ENCODE data around the gene ZNHIT2.

Gene ZNHIT2

GRCh38 chr11:65118097-65118837, 766 bp upstream of the ZNHIT2 start:
- no peak for DNase-seq

- DNase-seq = no peak
Measured at GRCh38 chr11:65116370-65117205, 913 bp downstream of the ZNHIT2 start.

- DNase-seq = no peak
Measured at GRCh38 chr11:65115361-65116082, 2.0 kb downstream of the ZNHIT2 start.

GRCh38 chr11:65114538-65115171, 2.8 kb downstream of the ZNHIT2 start:
- no peak for DNase-seq

- no peak for DNase-seq
Measured at GRCh38 chr11:65113839-65114238, 3.7 kb downstream of the ZNHIT2 start.

GRCh38 chr11:65113361-65113756, 4.1 kb downstream of the ZNHIT2 start:
- no peak for DNase-seq

GRCh38 chr11:65112546-65113360, 4.7 kb downstream of the ZNHIT2 start:
- no peak for DNase-seq

GRCh38 chr11:65111744-65112545, 5.6 kb downstream of the ZNHIT2 start, which contains the start of gene TM7SF2:
Gene TM7SF2, plus strand, starts transcription at chr11:65111872. Its CDS starts 144 bp downstream, at chr11:65112016.
- DNase-seq = peak; percentile 68 to 92

GRCh38 chr11:65111159-65111743, 6.2 kb downstream of the ZNHIT2 start:
- no peak for DNase-seq

GRCh38 chr11:65110354-65110861, 7.1 kb downstream of the ZNHIT2 start:
- peak in 1 of 2 experiments; percentile 53 for DNase-seq

GRCh38 chr11:65109231-65110198, 8.0 kb downstream of the ZNHIT2 start:
- DNase-seq = no peak

GRCh38 chr11:65108469-65109123, 8.9 kb downstream of the ZNHIT2 start:
- DNase-seq = no peak

GRCh38 chr11:65107751-65108468, 9.6 kb downstream of the ZNHIT2 start:
- no peak for DNase-seq

- no peak for DNase-seq
Measured at GRCh38 chr11:65107078-65107477, 10.4 kb downstream of the ZNHIT2 start.

- DNase-seq = no peak
Measured at GRCh38 chr11:65104628-65105027, 12.9 kb downstream of the ZNHIT2 start.

GRCh38 chr11:65103476-65103875, 14.0 kb downstream of the ZNHIT2 start:
- DNase-seq = no peak

GRCh38 chr11:65102142-65103095, 15.1 kb downstream of the ZNHIT2 start:
- DNase-seq = no peak

All from cerebellar nuclear complex (tissue), 1 donor.